HUES64 (cell line): ENCODE results near the gene TLN1.
A peak's percentile ranks its signal among the peaks of the same experiment; 100 is the strongest.

Source experiments
- H3K27ac ChIP-seq: 2 replicates; pipeline ENCODE4 v1.7.0; 2013; ENCODE audit warnings: low read depth, low read length, inconsistent platforms
- H3K27me3 ChIP-seq: 2 replicates; pipeline ENCODE4 v1.6.1; 2013; ENCODE audit warnings: mild to moderate bottlenecking, low read length; ENCODE audit not compliant: insufficient read depth
- H3K36me3 ChIP-seq: 2 replicates; pipeline ENCODE4 v1.6.1; 2013; ENCODE audit warnings: mild to moderate bottlenecking, low read length; ENCODE audit not compliant: insufficient read depth
- H3K4me1 ChIP-seq: 2 replicates; pipeline ENCODE4 v1.6.1; 2013; ENCODE audit warnings: mild to moderate bottlenecking, low read length, moderate library complexity; ENCODE audit not compliant: insufficient read depth
- H3K4me3 ChIP-seq: 2 replicates; pipeline ENCODE4 v1.5.1; 2013; ENCODE audit warnings: mild to moderate bottlenecking, low read length, moderate library complexity
- H3K9ac ChIP-seq: 2 replicates; pipeline ENCODE4 v1.6.1; 2013; ENCODE audit warnings: mild to moderate bottlenecking, low read depth, low read length
- H3K9me3 ChIP-seq: 2 replicates; pipeline ENCODE4 v1.6.1; 2013; ENCODE audit warnings: low read depth, low read length; ENCODE audit not compliant: insufficient read depth
- WGBS: fragments of 150-250, 120-280 bp; methylation state at CpG from one replicate; pipeline ENCODE4 v1.1.7; 2013; ENCODE audit warnings: missing lambda C conversion rate; 5-methylcytosine and 5-hydroxymethylcytosine counted together

Gene TLN1

DNA sequence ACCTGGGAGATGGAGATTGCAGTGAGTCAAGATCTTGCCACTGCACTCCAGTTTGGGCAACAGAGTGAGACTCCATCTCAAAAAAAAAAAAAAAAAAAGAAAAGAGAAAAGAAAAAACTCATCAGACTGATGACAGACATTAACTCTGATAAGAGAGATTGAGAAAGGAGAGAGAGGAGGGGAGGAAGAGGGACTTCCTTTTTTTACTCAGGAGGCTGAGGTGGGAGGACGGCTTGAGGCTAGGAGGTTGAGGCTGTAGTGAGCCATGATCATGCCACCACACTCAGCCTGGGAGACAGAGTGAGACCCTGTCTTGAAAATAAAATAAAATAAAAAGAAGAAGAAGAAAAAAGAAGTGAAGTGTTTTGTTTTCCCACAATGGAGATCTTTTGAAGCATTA, 31.8 kb upstream of the TLN1 start:
- no peaks in the 10 kb centered on the region for H3K9me3 ChIP-seq
- H3K27ac ChIP-seq, result no peak overlapping the region
- no peaks in the 10 kb centered on the region for H3K36me3 ChIP-seq
- no peaks in the 10 kb centered on the region for H3K27me3 ChIP-seq
- peaks cover 5% of the 10 kb centered on the region; the same call in 1 of the 2 replicates for H3K4me1 ChIP-seq
- H3K4me3 ChIP-seq, result no peak overlapping the region
- H3K9ac ChIP-seq, result no peak overlapping the region
- 92% methylated on average over 1 of the region's 1 CpG for WGBS

DNA sequence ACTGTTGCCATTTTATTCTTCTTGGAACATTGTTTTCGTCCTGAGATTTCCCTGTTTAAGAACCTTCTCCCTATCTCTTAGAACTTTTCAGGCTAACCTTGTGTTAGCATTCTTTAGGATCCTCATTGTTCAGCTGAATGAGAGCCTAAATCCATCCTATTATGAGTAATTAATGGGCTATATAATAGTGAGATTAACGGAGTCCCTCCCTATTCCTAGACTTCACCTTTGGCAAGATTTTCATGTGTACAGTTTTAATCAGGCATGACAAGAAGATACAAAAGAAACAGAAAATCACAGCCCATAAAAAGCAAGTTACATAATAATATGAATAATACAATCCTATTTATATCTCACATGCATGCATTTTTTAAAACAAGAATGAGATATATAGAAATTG, 31.2 kb upstream of the TLN1 start:
- Histone ChIP-seq H3K36me3 (no peaks in the 10 kb centered on the region), H3K27ac (no peak overlapping the region), H3K4me3 (no peak overlapping the region), H3K4me1 (peaks cover 9% of the 10 kb centered on the region; the same call in 1 of the 2 replicates), H3K27me3 (no peaks in the 10 kb centered on the region), H3K9me3 (no peaks in the 10 kb centered on the region), H3K9ac (no peak overlapping the region)
- 86% methylated on average over 1 of the region's 2 CpGs for WGBS

DNA sequence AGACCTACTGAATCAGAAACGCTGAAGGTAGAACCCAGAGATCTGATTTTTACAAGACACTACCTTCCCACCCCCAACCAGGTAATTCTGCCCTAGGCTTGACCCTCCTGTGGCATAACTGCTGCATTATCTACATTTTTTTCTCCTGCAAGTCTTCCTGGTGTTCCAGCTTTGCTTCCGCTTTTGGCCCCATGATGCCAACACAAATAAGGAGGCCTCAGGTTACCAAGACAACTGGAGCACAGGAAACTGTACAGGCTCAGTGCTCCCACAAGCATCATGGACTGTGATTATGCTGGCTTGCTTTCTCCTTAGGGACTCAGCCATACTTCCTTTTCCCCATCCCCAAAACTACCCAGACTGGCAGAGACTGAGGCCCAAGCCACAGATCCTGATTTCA, 28.7 kb upstream of the TLN1 start:
- Histone ChIP-seq H3K4me1 (peaks cover 16% of the 10 kb centered on the region; the same call in 1 of the 2 replicates), H3K27ac (no peak overlapping the region), H3K36me3 (no peaks in the 10 kb centered on the region), H3K27me3 (no peaks in the 10 kb centered on the region), H3K4me3 (no peak overlapping the region), H3K9ac (no peak overlapping the region), H3K9me3 (no peaks in the 10 kb centered on the region)
- 93% methylated on average over 2 of the region's 2 CpGs for WGBS

DNA sequence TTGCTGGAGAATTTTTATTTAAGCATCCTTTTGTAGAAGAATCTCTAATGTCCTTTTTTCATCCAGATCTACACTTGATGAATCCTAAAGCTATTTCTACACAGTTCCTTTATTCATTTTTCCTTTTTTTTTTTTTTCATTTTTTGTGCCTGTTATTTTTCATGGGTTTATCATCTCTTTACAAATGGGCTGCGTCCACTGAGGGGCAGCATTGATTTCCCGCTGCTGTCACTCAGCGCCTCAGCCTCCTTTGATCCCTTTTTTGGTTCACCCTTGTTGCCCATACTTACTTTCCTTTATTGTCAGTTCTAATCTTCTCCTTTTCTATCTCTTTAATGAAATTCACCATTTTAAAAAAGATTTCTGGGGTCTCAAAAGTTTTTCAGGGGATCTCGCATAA, 27.8 kb upstream of the TLN1 start:
- no peak overlapping the region for H3K4me3 ChIP-seq
- no peak overlapping the region for H3K27ac ChIP-seq
- no peak overlapping the region for H3K9ac ChIP-seq
- peaks cover 16% of the 10 kb centered on the region; the same call in 1 of the 2 replicates for H3K4me1 ChIP-seq
- no peaks in the 10 kb centered on the region for H3K9me3 ChIP-seq
- WGBS, result 85% methylated on average over 4 of the region's 4 CpGs
- H3K27me3 ChIP-seq, result no peaks in the 10 kb centered on the region
- H3K36me3 ChIP-seq, result no peaks in the 10 kb centered on the region

DNA sequence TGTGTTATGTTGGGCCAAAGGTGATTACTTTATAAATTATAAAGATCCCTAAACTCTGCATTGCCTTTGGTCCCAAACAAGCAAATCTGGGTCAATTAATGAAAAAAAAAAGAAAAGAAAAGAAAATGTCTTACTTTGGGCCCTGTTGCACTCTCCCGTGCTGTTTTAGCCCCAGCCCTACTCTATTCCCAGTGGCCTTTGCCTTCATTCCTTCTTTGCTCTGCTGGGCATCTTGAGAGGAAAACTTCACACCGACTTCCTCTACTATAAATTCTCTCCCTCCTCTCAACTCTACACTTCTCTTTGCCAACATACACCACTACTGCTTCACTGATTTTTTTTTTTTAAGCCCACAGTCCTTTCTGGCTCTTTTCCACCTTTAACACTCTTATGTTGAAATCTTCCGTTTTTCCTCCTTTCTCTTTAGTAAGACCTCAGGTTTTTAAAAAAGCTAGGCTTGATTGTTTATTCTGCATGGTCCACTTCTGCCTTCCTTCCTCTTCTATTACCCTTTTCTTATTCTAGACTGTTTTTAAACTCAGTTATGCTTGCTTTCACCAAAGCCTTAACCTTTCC, 26.6 kb upstream of the TLN1 start:
- Histone ChIP-seq H3K9ac (no peak overlapping the region), H3K36me3 (peaks cover 6% of the 10 kb centered on the region), H3K4me1 (peaks cover 16% of the 10 kb centered on the region; the same call in 1 of the 2 replicates), H3K9me3 (no peaks in the 10 kb centered on the region), H3K27me3 (no peaks in the 10 kb centered on the region), H3K4me3 (no peak overlapping the region), H3K27ac (no peak overlapping the region)
- WGBS, result 81% methylated on average over 3 of the region's 3 CpGs

DNA sequence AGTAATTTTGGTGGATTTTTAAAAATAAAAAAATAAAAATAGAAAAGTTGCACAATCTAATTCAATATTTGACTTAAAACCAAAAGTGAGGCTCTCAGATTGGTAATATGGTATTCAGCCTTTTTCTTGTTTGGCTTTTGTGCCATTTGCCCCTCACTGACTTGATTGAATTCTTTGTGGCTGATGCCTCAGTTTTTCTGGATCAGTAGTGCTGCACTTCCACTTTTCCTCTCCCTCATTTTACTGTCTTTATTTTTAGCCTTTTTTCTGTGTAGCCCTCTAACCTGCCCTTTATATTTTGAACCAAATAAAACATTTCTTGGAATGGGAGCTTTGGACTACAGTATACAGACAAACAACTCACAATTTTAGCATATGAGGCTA, 25.9 kb upstream of the TLN1 start:
- Histone ChIP-seq H3K9me3 (no peaks in the 10 kb centered on the region), H3K4me3 (peak overlapping the region; percentile 81), H3K27ac (peak overlapping the region; percentile 88; the same call in 1 of the 2 replicates), H3K27me3 (no peaks in the 10 kb centered on the region), H3K36me3 (peaks cover 13% of the 10 kb centered on the region), H3K9ac (peak overlapping the region; percentile 91; the same call in 1 of the 2 replicates), H3K4me1 (peaks cover 16% of the 10 kb centered on the region; the same call in 1 of the 2 replicates)

DNA sequence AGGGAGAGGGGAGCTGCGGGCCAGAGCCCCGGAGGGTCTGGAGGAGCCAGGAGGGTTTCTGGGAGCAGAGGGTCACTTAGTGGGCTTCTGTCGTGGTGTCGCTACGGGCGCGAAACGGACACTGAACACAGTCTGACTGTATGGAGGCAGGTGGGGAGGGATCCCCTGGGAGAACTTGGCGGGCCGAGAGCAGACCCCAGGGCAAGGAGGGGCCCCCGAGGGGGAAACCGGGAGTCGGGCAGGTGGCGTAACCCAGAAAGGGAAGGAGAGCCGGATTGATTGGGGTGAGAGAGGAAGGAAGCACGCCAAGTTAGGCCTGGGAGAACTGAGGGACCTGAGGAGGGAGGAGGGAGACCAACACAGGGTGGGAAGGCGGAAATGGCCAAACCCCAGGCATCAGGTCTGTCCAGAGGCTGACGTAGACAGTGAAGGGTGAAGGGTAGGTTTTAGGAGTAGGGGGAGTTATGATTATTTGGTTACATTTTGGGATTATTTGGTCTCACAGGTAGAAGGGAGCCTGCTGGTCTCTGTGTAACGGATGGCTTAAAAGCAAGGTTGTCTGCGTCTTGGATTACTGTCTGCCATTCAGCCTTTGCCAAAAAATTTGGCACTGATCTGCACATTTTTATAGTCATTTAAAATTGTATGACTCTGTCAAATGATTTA, 25.4 kb upstream of the TLN1 start:
- peak overlapping the region; percentile 88 for H3K27ac ChIP-seq

DNA sequence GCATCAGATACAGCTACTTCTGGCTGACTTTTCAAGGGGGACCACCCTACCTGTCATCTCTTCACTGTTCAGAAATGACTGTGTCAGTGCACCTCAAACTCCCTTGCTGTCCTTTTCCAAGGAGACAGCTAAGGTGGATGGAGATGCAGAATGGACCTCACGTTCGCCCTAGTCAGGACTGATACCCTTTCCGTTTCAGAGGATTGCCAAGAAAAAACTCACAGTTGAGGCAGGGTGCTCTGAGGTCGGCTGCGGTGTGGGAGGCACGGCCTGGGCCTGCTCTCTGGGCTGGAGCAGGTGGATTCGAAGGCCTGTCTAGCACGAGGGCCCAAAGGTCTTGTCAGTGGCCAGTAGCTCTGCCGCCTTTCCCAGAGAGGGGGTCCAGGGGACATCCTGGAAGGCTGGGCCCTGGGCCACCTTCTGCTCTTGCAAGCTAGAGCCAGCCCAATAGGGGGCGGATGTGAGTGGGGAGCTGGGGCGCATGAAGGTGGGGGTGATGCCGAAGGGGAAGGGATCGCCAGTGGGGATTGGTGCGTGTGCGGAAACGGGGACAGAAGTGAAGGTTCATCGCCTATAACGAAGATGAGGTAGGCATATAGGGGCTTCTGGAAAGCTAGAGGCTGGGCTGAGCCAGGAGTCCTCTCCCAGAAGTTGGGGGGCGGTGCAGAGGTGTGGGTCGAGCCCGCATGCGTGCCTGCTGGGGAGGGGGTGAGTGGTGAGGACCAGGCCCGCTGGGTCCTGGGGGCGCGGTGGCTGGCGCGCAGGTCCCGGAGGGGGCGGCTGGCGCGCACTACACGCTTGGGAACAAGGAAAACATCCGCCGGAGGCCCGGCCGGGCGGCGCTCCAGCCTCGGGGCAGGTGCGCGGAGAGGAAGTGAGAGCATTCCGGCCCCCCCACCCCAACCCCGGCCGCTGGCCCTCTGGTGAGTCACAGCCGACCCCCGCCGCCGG, 24.6 kb upstream of the TLN1 start:
- Histone ChIP-seq H3K36me3 (peaks cover 26% of the 10 kb centered on the region), H3K4me1 (peaks cover 11% of the 10 kb centered on the region; the same call in 1 of the 2 replicates), H3K4me3 (peak overlapping the region; percentile 81), H3K9me3 (no peaks in the 10 kb centered on the region), H3K27ac (peak overlapping the region; percentile 88), H3K9ac (peak overlapping the region; percentile 91), H3K27me3 (no peaks in the 10 kb centered on the region)
- 14% methylated on average over 48 of the region's 48 CpGs for WGBS

More for the DNA sequence above, 25.4 kb upstream of the TLN1 start:
- H3K4me1 ChIP-seq, result peaks cover 12% of the 10 kb centered on the region; the same call in 1 of the 2 replicates
- H3K4me3 ChIP-seq, result peak overlapping the region; percentile 81
- peak overlapping the region; percentile 91 for H3K9ac ChIP-seq
- no peaks in the 10 kb centered on the region for H3K27me3 ChIP-seq
- WGBS, result 4% methylated on average over 20 of the region's 20 CpGs
- H3K36me3 ChIP-seq, result peaks cover 18% of the 10 kb centered on the region
- H3K9me3 ChIP-seq, result no peaks in the 10 kb centered on the region

DNA sequence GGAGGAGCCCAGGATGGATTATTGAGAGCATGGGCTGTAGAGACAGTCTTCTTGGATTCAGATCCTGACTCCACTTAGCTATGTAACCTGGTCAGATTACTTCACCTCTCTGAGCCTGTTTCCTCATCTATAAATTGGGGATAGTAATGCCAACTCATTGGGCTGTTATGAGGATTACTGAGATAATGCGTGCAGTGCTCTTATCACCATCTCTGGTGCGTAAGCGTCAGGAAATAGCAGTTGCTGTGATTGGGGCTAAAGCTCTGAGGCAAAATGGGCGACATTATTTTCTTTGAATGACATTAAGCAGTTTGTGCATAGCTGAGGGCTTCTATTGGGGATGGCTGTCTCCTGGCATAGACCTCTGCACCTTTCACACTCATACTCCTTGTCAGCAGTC, 23.1 kb upstream of the TLN1 start:
- peaks cover 34% of the 10 kb centered on the region for H3K36me3 ChIP-seq
- H3K27me3 ChIP-seq, result no peaks in the 10 kb centered on the region
- 97% methylated on average over 4 of the region's 4 CpGs for WGBS
- peaks cover 12% of the 10 kb centered on the region; the same call in 1 of the 2 replicates for H3K4me1 ChIP-seq
- H3K4me3 ChIP-seq, result no peak overlapping the region
- no peak overlapping the region for H3K27ac ChIP-seq
- H3K9me3 ChIP-seq, result no peaks in the 10 kb centered on the region
- H3K9ac ChIP-seq, result no peak overlapping the region

DNA sequence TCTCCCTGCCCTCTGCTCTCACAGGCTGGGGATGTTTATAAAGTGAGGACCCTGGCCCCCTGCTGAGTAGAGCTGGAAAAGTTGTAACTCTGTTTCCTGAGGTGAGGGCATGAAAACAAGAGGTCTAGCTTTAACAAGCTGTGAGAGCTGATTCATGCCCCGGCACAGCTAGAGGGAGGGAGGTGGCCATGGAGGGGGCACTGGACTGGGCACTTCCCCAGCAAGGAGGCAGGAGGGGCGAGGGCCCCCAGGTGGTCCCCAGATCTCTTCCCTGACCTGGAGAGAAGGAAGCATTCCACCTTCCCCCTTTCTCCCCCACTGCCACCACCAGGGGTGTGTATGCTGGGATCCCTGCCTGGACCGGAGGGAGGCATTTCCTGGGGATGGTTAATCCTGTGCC, 22.3 kb upstream of the TLN1 start, which contains the start of gene MSMP:
TSS of gene MSMP (minus strand) at position 13 of the 400 bp plus-strand sequence. CDS start 147 bp downstream, outside the sequence.
- peaks cover 34% of the 10 kb centered on the region for H3K36me3 ChIP-seq
- 69% methylated on average over 3 of the region's 3 CpGs for WGBS
- no peaks in the 10 kb centered on the region for H3K27me3 ChIP-seq
- H3K4me3 ChIP-seq, result no peak within 1 kb of the TSS
- peaks cover 14% of the 10 kb centered on the region; the same call in 1 of the 2 replicates for H3K4me1 ChIP-seq
- H3K9me3 ChIP-seq, result no peaks in the 10 kb centered on the region
- H3K27ac ChIP-seq, result no peak within 1 kb of the TSS
- H3K9ac ChIP-seq, result no peak within 1 kb of the TSS

DNA sequence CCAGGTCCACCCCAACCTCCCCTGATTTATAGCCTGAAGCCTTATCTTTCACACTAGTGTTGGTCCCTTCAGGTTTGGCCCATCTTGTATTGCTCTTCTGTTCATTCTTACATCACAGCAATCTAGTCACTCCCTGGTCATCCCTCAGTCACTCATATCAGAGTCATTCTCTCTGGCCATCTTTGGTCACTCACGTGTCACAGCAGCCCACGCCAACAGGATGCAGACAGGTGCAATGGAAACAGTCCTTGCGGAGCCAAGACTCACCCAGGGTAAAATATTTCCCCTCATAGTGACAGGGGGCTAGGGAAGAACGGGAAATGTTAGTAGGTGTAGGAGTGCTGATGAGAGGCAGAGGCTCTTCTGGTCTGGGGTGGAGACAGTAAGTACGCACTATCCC, 21.5 kb upstream of the TLN1 start:
- WGBS, result 94% methylated on average over 5 of the region's 5 CpGs
- H3K36me3 ChIP-seq, result peaks cover 34% of the 10 kb centered on the region

More for the DNA sequence above, 21.5 kb upstream of the TLN1 start:
- Histone ChIP-seq H3K27me3 (no peaks in the 10 kb centered on the region), H3K27ac (no peak overlapping the region), H3K9ac (no peak overlapping the region), H3K9me3 (no peaks in the 10 kb centered on the region), H3K4me1 (peaks cover 14% of the 10 kb centered on the region; the same call in 1 of the 2 replicates), H3K4me3 (no peak overlapping the region)
